ENCODE results near the gene SLF2.

DNA sequence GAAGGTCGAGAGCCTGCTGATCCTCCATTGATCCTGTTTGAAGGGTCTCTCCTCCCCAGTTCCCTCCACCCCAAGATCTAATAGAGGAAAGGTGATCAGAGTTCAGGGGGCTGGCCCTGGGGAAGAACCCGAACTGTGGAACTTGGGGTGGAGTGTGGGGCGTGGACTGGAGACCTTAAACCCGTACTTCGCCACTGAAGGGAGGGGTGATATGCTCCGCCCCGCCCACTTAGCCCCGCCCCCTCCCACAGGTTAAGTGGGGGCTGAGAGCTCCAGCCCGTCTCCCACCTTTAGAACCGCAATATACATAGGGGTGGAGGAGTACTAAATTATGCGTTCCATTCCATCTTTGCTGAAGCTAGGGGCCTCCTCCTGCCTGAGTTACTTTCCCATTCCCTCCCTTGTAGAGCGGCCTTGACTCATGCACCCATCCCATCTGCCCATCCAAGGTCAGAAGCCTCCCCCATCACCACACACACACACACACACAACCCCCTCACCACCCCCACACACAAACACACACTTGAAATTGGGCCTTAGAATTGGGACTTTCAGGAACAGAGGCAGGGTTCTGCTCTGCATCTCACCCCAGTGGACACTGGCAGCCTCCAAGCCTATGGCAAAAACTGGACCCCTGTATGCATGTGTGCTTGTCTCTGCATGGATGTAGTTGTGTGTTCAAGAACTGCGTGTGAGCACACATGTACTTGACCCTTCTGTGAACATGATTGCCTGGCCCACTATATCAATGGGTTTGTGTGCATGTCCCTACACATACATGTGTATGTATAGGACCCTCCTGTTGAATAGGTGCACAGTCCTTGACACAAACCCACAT lies 57.5 kb downstream of the SLF2 start:
- no peak for TF ChIP-seq RARB (CRISPR knock-in tag; IDR thresholded peaks at IDR 0.05)
- TF ChIP-seq, protein P1, sequence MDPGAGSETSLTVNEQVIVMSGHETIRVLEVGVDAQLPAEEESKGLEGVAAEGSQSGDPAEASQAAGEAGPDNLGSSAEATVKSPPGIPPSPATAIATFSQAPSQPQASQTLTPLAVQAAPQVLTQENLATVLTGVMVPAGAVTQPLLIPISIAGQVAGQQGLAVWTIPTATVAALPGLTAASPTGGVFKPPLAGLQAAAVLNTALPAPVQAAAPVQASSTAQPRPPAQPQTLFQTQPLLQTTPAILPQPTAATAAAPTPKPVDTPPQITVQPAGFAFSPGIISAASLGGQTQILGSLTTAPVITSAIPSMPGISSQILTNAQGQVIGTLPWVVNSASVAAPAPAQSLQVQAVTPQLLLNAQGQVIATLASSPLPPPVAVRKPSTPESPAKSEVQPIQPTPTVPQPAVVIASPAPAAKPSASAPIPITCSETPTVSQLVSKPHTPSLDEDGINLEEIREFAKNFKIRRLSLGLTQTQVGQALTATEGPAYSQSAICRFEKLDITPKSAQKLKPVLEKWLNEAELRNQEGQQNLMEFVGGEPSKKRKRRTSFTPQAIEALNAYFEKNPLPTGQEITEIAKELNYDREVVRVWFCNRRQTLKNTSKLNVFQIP (CRISPR knock-in tag; IDR thresholded peaks at IDR 0.05; ENCODE audit: borderline replicate concordance, low read depth): no peak
- no peak for TF ChIP-seq ARNTL (CRISPR knock-in tag; IDR thresholded peaks at IDR 0.05; ENCODE audit: borderline replicate concordance, low read depth)
- TF ChIP-seq ZC3H10 (CRISPR knock-in tag; IDR thresholded peaks at IDR 0.05): no peak
- no peak for TF ChIP-seq ZFP3 (CRISPR knock-in tag; IDR thresholded peaks at IDR 0.05)
- no peak for TF ChIP-seq ZFP30 (CRISPR knock-in tag; IDR thresholded peaks at IDR 0.05)
- TF ChIP-seq OSR1 (CRISPR knock-in tag; IDR thresholded peaks at IDR 0.05): no peak
- no peak for TF ChIP-seq ZNF70 (CRISPR knock-in tag; IDR thresholded peaks at IDR 0.05)
- TF ChIP-seq BACH2 (CRISPR knock-in tag; IDR thresholded peaks at IDR 0.05; ENCODE audit: borderline replicate concordance): no peak
- TF ChIP-seq ZNF8 (CRISPR knock-in tag; IDR thresholded peaks at IDR 0.05): no peak
- TF ChIP-seq, protein P2, sequence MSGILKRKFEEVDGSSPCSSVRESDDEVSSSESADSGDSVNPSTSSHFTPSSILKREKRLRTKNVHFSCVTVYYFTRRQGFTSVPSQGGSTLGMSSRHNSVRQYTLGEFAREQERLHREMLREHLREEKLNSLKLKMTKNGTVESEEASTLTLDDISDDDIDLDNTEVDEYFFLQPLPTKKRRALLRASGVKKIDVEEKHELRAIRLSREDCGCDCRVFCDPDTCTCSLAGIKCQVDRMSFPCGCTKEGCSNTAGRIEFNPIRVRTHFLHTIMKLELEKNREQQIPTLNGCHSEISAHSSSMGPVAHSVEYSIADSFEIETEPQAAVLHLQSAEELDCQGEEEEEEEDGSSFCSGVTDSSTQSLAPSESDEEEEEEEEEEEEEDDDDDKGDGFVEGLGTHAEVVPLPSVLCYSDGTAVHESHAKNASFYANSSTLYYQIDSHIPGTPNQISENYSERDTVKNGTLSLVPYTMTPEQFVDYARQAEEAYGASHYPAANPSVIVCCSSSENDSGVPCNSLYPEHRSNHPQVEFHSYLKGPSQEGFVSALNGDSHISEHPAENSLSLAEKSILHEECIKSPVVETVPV (CRISPR knock-in tag; IDR thresholded peaks at IDR 0.05): no peak
- TF ChIP-seq, protein P3, sequence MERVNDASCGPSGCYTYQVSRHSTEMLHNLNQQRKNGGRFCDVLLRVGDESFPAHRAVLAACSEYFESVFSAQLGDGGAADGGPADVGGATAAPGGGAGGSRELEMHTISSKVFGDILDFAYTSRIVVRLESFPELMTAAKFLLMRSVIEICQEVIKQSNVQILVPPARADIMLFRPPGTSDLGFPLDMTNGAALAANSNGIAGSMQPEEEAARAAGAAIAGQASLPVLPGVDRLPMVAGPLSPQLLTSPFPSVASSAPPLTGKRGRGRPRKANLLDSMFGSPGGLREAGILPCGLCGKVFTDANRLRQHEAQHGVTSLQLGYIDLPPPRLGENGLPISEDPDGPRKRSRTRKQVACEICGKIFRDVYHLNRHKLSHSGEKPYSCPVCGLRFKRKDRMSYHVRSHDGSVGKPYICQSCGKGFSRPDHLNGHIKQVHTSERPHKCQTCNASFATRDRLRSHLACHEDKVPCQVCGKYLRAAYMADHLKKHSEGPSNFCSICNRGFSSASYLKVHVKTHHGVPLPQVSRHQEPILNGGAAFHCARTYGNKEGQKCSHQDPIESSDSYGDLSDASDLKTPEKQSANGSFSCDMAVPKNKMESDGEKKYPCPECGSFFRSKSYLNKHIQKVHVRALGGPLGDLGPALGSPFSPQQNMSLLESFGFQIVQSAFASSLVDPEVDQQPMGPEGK (CRISPR knock-in tag; IDR thresholded peaks at IDR 0.05; ENCODE audit: borderline replicate concordance): no peak
- TF ChIP-seq ZNF565 (CRISPR knock-in tag; conservative IDR thresholded peaks at IDR 0.05; ENCODE audit: low read depth): no peak
